GM21723 (cell line): ENCODE results near the gene NAV2.

Experiments used
- ATAC-seq: cut with Tn5 transposase; IDR thresholded peaks from one replicate; pipeline ENCODE4 v1.9.1; 2021; ENCODE audit warnings: mild to moderate bottlenecking, moderate library complexity; ENCODE audit not compliant: unreplicated experiment

NAV2 gene

DNA sequence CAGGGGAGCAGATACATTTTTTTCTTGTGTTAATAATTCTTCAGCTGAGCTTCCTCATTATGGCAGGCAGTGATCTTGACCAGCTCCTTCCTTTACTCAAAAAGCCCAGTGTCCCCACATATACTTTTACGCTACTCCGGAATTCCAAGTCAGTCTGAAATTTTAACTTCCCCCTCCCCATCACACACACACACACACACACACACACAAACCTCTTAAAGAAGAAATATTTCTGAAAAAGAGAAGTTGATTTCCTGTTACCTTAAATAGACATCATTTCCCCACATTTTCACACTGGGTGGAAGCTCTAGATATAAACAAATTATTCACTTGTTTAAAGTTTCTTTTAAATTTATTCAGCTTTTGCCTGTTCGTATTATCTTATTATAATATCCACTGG is 333.8 kb downstream of the NAV2 start:
- no peak for ATAC-seq

DNA sequence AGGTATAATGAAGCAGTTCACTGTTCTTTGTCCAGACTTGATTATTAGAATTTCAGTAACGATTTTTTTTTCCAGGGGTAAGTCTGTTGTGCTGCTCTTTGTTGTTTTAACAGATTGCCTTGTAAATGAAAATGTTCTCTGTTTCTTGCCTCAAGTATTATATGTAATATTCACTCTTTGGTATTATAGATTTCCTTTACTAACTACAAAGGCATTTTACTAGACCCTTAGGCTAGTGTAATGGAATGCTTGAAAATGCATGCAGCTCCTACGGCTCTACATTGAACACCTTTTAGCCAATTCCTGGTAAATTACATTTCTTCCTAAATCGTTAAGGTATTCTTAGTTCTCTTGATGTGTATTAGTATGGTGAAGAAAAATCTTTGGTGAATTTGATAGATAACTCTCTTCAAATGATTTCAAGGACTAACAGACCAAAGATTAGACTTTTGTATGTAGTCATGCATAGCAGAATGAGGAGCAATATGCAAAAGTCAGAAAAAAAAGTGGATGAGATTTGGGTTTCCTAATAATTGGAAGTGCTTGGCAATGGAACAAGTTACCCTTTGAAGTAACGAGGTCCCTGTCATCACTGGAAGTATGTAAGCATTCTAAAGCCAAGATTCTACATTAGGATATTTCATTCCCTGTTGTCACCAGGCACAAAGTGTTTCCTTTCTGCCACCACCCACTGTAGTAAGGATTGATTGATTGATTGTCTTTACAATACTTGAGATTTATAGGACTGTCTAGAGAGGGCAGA is 334.6 kb downstream of the NAV2 start:
- ATAC-seq = no peak

DNA sequence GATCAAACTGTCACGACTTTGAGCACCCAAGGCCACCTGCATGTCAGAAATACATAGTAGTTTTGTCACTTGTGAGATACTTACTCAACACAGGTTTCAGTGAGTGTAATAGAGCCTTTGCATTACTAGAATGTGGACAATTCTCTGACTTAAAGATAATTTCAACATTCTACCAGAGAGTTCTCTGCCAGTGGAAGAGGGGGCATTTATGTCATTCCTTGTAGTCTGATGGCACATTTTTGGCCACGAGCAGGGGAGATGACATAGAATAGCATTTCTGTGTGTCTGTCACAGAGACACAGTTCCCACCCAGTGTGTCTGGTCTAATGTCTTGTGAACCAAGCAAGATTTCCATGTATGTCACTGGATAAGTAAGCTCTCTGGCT is 335.1 kb downstream of the NAV2 start:
- ATAC-seq = no peak

DNA sequence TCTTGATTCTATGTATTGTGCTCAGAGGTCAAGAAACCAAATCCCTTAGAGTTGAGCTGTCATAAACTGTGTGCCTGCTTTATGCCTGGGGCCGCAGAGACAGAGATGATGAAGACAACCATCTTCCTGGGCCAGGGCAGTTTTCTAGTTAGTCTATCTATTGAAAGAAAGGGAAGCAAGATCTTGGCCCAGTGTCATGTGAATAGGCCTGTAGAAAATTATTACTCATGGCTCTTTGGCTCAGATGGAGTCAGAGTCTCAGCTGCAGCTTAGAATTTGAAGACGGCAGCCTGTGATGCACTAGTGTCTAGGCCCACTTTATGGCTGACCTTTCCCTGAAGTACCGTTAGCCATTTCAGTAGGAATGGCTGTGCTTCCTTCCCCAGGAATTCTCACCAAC is 335.6 kb downstream of the NAV2 start:
- no peak for ATAC-seq

DNA sequence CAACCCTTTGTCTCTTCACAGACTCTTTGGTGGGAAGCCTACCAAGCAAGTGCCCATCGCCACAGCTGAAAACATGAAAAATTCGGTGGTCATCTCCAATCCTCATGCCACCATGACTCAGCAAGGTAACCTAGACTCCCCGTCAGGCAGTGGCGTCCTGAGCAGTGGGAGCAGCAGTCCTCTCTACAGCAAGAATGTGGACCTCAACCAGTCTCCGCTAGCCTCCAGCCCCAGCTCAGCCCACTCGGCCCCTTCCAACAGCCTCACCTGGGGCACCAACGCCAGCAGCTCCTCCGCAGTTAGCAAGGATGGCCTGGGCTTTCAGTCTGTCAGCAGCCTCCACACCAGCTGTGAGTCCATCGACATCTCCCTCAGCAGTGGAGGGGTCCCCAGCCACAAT is 336.1 kb downstream of the NAV2 start:
- no peak for ATAC-seq

DNA sequence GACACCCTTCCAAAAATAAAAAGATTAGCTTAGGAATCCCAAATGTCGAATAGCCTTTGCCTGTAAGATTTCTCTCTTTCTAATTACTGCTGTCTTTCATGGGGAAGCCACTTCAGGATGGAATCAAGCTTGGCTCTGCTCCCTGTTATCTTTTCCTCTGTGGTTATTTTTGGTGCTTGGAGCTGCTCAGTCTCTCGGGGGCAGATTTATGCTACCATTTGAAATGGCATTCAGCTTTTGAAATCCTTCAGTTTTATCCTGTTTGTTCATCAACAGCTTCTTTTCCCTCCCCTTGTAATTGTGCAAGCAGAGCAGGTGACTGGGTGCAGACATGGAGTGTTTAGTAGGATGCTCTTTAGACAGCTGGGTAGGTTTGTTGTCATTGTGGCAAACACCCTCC is 336.6 kb downstream of the NAV2 start:
- no peak for ATAC-seq

DNA sequence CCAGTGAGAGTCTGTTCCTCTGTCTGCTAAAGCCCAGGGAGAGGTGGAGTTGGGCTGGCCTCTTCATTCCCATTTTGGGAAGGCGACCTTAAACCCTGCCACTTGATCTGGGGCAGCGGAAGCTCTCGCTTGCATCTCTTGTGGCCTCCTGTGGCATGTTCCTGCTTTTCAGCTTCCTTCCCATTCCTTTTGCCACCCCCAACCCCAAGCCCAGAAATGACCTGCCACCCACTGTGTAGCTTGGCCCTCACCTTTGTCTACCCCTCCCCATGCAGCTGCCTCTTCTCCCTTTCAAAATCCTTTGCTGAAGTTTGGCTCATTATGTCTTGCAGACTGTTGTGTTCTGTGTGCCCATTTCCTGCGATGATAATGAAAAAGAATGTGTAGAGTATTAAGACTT is 337.4 kb downstream of the NAV2 start:
- no peak for ATAC-seq

DNA sequence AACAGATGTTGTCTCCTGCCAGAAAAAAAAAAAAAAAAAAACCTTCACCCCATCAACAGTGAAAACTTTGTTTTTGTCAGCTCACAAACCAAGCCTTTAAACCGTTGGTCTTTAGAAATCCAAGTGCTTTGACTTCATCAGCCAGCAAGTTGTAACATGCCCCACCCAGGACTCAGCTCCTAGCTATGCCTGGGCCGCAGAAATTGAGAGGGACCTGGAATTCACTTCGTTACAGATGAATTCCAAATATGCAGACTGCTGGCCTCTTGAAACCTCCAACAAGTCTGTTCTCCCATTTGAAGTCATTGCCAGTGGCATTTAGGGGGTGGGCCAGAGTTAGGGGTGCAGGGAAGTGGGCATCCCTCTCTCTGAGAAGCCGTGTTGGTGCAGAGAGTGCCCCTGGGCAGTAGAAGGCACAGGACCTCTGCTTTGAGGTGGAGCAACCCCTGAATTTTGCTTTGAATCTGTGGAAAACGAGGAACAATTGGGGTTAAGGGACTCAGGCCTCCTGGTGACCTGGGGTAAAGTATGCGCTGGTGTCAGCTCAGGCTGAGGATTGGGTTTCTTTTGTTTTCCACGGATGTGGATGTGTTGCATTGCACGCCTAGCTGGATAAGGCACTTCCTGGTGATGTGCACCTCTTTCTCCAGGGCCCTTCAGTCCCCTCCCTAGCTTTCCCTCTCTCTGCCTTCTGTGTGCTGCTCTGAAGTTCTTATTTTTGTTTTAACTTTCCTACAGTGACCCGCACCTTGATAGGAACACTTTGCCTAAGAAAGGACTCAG is 338.1 kb downstream of the NAV2 start:
- ATAC-seq = no peak

DNA sequence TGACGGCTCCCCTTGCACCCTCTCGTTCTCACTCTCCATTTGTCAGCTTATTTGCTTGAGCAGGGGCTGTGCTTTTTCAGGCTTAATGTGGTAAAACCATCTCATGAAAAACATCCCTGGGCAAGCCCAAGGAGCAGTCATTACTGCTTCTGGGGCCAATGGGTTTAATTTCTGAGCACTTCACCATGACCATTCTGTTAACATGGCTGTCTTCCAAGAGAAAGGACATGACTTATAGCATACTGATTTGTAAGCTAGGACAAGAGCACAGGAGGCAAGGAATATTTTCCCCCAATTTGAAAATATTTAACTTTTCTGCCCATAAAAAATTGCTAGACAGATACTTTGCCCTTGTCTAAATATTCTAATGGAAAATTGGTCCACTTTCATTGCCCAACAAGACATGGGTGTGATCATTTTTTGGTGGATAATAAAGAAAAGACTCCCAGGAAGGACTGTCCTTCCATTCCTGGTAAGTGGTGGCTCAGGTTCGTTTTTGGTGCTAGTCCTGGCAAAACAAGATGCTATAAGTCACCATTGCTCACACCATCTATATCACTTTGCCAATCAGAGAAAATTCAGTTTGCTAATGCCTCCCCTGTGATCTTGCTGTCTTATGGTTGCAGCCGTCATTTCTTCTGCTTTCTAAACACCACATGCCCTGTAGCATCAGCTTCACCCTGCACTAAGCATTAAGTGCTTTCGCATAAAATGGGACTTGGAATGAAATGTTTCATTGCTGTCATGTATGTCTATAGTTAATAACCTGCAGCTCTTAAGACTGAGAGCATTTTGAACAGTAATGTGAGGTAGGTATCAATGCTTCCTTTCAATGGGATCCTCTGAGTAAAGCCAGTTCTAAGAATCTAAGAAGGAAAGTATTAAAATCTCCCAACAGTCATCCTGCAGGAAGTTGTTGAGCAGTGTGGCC is 339.1 kb downstream of the NAV2 start:
- no peak for ATAC-seq

DNA sequence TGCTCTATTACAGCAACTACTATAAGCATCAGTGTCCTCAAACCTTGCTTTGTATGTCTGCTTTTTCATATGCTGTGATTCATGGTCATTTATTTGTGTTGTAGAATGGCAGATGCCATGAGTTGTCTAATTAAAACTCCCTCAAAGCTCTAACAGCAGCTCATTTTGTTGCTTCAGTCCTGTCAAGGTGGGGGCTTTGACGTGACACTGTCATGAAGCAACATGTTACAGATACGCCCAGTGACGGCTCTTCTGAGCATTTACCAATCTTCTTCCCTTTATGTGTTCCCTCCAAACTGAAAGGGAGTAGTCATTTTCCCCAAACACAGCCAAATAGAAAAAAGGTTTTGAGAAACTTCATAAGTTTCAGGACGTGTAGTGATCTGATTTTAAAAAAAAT is 340.9 kb downstream of the NAV2 start:
- no peak for ATAC-seq

DNA sequence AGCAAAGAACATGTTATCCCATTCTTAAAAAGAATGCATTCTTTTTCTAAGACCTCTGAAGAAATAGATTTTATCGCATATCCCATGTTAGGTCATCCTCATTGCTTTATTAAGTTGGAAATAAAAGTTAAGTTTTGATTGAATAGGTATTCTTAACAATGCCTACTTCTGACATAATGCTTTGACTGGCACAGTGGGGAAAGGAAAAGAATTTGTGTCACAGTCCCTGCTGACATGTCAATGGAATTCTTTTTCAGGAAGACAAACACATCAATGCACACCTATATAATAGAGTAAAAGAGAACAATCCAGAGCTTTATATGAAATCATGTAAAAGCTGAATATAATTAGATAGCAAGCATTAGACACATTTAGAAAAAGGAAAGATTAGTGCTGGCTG is 341.9 kb downstream of the NAV2 start:
- no peak for ATAC-seq

DNA sequence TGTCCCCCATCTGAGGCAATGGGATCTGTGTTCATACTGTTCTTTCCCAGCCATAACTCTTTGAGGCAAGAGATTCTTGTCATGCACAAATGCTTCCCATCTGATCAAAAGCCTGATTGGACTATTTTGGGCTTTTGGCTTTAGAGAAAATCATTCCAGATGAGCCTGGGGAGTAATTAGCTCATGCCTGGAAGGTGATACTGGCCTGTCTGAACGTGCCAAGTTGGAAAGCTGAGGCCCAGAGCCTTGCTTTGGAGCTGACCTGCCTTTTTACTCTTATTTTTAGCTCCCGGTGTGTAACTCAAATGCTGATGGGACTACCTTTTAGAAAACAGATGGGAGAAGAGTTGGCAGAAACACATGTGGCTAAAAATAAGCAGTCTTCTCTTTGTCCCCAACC is 342.7 kb downstream of the NAV2 start:
- ATAC-seq = no peak

DNA sequence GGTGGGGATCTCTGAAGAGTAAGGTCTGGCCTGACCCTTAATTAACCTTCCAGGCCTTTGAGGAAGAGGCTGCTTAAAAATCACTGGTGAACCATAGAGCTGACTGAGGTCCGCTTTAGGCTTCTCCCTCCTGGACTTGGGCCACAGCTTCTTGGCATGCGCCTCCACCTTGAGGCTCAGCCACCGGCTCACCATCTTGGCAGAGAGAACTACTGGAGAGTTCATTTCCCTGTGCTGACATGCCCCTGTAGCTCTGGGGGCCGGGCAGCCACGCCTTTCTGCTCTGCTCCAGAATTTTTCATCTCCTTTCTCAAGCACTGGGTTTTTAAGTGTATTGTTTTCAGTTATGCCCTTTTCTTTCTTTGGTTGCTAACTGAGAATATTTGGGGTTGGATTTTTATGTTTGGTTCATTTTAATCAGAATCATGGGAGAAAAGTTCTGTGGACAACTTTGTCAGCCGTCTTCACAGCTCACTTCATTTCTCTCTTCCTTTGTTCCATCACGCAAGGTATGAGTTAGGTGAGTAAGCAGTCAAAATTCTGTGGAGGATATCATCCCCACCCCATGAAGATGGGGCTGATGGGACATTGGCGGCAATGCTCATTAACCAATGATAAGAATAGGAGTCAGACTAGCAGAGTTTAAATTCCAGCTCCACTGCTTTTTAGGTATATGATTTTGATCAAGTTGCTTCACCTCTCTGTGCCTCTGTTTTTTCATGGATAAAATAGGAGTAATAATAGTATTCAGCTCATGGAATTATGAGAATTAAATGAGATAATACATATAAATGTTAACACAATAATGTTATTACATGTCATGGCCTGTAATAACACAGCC is 343.7 kb downstream of the NAV2 start:
- ATAC-seq = no peak

DNA sequence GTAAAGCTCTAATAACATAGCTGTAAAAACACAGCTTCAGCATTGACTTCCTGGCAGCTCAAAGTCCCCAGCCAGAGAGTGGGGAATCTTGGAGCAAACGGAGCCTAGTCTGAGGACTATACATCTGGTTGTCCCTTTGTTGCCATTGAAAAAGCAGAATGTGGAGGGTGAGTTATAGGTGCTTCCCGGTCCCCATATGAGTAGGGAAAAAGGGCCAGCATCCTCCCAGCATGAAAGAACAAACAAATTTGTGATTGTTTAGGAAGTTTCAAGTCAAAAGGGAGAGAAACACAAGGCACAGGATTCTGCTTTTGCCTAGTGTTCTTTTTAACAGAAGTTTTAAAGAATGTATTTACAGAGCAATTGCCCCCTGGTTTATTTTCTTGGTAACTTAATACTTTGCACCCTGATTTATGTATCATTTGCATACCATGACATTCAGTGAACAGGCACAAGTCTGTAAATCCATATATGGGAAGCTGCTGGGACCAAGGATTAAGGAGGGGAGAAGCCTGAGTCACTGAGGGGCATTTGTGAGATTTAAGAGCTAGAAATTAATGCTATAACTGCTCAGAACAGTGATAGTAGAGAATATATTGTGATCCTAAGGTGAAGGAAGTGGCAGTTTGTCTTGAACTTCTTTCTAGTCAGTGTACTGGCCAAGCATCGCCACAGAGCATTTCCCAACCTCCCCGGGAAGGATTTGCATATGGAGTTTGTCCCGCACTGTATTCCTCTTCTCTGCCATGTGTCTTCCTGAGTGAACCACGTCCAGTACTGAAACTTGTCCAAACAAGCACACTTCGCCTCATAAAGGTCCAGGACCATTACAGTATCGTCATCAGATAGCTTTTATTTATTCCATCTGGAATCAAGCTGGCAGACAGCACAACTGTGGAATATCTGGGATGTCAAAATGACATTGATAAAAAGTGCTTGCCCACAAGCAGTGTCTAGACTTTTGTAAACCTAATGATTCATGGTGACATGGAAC is 344.6 kb downstream of the NAV2 start:
- no peak for ATAC-seq

DNA sequence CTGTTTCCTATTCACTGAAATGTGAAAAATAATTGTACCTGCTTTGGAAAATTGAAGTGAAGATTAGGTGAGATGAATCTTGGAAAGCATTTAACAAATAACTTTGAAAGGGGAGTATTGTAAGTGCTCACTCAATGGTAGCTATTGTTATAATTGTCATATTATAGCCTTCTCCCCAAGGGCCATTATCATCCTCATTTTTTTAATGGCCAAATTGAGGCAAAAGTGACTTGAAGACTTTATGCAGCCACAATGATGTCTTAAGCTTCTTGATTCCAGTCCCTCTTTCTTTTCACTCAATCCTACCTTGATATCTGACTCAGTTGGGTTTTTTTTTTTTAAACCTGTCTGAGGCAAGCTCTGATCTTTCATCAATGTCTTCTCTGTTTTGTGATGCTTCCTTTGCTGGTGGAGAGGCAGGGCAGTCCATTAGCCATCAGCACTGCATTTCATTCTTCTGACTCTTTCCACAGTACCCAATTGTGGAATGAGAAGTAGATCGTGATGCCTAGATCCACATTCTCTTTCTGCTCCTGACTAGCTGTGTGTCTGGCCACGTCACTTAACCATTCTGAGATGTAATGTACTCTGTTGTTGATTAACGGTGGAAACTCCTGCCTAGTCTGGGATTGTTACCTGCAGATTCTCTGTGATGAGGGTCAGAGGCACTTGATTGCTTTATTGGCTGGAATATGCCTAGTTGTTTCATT is 346.3 kb downstream of the NAV2 start:
- ATAC-seq = no peak

DNA sequence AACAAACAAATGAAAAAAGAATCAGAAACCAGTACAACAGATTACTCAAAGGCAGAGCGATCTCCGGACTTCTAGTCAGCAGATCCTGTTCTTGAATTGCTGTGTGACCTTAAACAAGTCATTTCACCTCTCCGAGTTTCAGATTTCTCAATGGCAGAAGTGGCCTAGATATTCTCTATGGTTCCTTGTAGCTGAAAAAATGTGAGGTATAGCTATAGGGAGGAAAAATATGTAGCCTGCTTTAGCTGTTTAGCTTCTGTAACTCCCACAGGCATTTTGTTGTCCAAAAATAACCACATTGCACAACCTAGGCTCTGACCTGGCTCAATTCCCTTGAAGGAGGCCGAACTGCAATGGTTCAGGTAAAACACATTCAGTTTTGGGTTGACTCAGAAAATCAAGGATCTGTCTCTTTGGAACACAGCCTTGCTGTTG is 347.0 kb downstream of the NAV2 start:
- ATAC-seq = no peak

DNA sequence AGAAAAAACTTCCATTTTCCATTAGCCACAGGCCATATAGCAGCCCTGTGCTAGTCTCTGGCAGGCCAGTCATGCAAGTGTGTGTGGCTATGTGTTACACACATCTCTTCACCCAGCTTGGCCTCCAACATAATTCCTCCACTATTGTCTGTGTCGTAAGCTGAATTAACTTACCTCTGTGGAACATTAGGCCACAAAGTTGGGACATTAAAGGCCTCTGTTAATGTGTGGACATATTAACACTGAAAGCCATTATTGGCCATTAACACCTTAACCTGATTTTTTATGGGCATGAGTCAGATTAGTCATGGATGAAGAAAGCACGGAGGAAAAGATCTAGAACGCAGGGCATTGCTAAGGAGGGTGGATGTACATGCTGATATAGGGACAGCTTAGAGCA is 347.5 kb downstream of the NAV2 start:
- no peak for ATAC-seq

DNA sequence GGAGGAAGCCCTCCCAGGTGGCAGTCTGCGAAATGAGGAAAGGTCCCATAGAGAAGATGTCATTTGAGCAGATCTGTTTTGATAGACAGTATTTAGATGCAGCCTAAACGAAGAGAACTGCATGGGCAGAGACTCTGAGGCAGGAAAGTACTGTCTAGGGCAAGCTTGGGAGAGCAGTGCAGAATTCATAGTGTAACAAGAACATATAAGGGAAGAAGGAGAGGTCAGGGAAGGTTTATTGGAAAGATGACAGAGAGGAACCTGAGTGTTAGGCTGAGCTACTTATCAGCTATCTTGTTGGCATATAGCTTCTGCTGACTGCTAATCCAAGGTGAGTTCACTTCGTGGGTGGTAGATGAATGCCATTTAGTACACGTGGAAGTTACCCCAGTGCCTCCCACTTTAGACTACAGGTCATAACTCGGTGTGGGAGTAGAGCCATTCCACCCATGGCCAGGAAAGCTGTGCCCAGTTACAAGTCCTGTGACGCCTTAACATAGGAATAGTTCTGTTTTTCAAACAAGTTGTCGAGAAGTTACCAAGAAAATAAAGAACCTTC is 348.1 kb downstream of the NAV2 start:
- ATAC-seq = no peak
